Neutrophil (primary cell): ENCODE measurements around the gene MRGPRF.

Source experiments
- H3K27ac ChIP-seq: fragments of 200-600 bp; sonication (generic); 2 replicates; pipeline ENCODE4 v1.5.1; 2016; ENCODE audit warnings: mild to moderate bottlenecking, moderate library complexity
- H3K27me3 ChIP-seq: fragments of 200-600 bp; sonication (generic); 2 replicates; pipeline ENCODE4 v1.6.0; 2016; ENCODE audit warnings: mild to moderate bottlenecking
- H3K36me3 ChIP-seq: fragments of 200-600 bp; sonication (generic); 2 replicates; pipeline ENCODE4 v1.5.1; 2017
- H3K4me1 ChIP-seq, 2 experiments: fragments of 200-600 bp in 1 of 2; sonication (generic) in 1 of 2; 1 replicate in 1 of 2; 2 replicates in 1 of 2; pipeline versions ENCODE4 v1.5.1 to v1.6.1; 2013 to 2016; ENCODE audit warnings: low read depth in 1 of 2, low read length in 1 of 2, mild to moderate bottlenecking in 1 of 2, moderate library complexity in 1 of 2; ENCODE audit not compliant: control insufficient read depth in 1 of 2, insufficient read depth in 1 of 2
- H3K4me3 ChIP-seq, 2 experiments: fragments of 200-600 bp in 1 of 2; sonication (generic) in 1 of 2; 1 replicate in 1 of 2; 2 replicates in 1 of 2; pipeline ENCODE4 v1.5.1; 2013 to 2016; ENCODE audit warnings: low read depth in 1 of 2, low read length in 1 of 2, mild to moderate bottlenecking in 1 of 2, moderate library complexity in 1 of 2
- H3K9me3 ChIP-seq: fragments of 200-600 bp; sonication (generic); 2 replicates; pipeline ENCODE4 v1.5.1; 2016
- TF ChIP-seq, protein P1 (sequence below): fragments of 200-600 bp; sonication (generic); IDR thresholded peaks from 2 replicates; pipeline ENCODE4 v1.5.1; 2016; ENCODE audit warnings: antibody characterized with exemption

Gene MRGPRF

GRCh38 chr11:68968306-68969250, 44.5 kb downstream of the MRGPRF start:
- TF ChIP-seq, protein P1, sequence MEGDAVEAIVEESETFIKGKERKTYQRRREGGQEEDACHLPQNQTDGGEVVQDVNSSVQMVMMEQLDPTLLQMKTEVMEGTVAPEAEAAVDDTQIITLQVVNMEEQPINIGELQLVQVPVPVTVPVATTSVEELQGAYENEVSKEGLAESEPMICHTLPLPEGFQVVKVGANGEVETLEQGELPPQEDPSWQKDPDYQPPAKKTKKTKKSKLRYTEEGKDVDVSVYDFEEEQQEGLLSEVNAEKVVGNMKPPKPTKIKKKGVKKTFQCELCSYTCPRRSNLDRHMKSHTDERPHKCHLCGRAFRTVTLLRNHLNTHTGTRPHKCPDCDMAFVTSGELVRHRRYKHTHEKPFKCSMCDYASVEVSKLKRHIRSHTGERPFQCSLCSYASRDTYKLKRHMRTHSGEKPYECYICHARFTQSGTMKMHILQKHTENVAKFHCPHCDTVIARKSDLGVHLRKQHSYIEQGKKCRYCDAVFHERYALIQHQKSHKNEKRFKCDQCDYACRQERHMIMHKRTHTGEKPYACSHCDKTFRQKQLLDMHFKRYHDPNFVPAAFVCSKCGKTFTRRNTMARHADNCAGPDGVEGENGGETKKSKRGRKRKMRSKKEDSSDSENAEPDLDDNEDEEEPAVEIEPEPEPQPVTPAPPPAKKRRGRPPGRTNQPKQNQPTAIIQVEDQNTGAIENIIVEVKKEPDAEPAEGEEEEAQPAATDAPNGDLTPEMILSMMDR, result no peak
- Histone ChIP-seq H3K36me3 (no peaks in the 10 kb centered on the region), H3K4me1 (peaks cover 1 to 2% of the 10 kb centered on the region in 2 experiments), H3K27me3 (peaks cover 31% of the 10 kb centered on the region), H3K9me3 (no peaks in the 10 kb centered on the region), H3K27ac (no peak overlapping the region), H3K4me3 (no peak overlapping the region)

GRCh38 chr11:68966894-68967780, 45.9 kb downstream of the MRGPRF start:
- TF ChIP-seq, protein P1, result no peak
- H3K36me3 ChIP-seq, result no peaks in the 10 kb centered on the region
- H3K9me3 ChIP-seq, result no peaks in the 10 kb centered on the region
- H3K4me3 ChIP-seq, result no peak overlapping the region
- peaks cover 31% of the 10 kb centered on the region for H3K27me3 ChIP-seq
- peaks cover 13 to 14% of the 10 kb centered on the region in 2 experiments for H3K4me1 ChIP-seq
- no peak overlapping the region for H3K27ac ChIP-seq

DNA sequence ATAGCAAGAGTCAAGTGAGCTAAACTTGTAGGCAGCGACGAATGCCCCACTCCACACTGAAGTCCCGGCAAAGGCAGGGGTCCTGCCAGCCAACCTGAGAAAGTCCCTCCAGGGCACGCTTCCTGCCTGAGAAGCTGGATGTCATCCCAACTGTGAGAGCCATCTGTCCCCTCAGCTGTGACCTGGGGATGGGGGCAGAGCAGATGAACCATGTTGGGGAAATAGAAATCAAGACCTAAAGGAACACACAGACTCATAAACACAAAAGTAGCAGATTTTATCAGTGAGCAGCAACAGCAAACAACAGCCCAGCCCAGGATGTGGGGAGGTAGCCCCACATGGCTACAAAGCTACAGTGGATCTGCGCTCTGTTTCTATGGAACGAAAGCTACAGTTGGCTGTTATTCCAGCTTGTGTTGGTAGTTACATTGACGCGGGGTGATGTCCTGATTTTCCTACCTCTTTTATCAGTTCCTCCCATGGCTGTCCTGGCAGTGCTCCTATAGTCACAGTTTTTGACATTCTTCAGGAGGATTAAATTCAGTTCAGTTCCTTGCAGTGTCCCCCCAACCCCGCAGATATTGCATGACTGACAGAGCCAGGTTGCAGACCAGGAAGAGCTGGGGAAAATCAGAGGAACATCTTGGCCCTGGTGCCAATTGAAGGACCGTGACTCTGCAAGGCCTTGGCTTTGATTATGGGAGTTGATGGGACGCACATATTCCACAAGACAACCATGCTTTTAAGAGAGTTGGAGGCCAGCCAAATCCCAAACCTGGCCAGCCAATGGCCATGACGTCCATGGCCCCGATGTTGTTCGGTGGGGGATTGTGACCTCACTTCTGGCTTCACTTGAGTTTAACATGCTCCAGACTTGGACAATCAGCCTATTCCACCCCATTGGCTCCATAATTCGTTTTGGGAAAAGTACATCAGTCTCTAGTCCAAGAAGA, 46.9 kb downstream of the MRGPRF start:
- H3K27ac ChIP-seq, result no peak overlapping the region

GRCh38 chr11:68963779-68964178, 49.3 kb downstream of the MRGPRF start:
- TF ChIP-seq, protein P1, result no peak
- Histone ChIP-seq H3K4me1 (peaks cover 13 to 14% of the 10 kb centered on the region in 2 experiments), H3K36me3 (no peaks in the 10 kb centered on the region), H3K27ac (peak overlapping the region; percentile 65), H3K9me3 (no peaks in the 10 kb centered on the region), H3K27me3 (peaks cover 16% of the 10 kb centered on the region), H3K4me3 (no peak overlapping the region)

More for the DNA sequence above, 46.9 kb downstream of the MRGPRF start:
- Histone ChIP-seq H3K4me1 (peaks cover 13 to 14% of the 10 kb centered on the region in 2 experiments), H3K4me3 (no peak overlapping the region), H3K27me3 (peaks cover 29% of the 10 kb centered on the region), H3K9me3 (no peaks in the 10 kb centered on the region), H3K36me3 (no peaks in the 10 kb centered on the region)
- TF ChIP-seq, protein P1, result no peak
